ENCODE measurements around the gene OTUD1. TPM values are rescaled to one million over a fixed set of nuclear protein-coding genes. Genes with fewer than 3 reads are reported as not detected.

OTUD1 gene
- total and polyA plus RNA-seq, 2 donors (not counting 1 experiment from before 2014, with no cell fraction given) = 69.0 to 92.8 TPM

DNA sequence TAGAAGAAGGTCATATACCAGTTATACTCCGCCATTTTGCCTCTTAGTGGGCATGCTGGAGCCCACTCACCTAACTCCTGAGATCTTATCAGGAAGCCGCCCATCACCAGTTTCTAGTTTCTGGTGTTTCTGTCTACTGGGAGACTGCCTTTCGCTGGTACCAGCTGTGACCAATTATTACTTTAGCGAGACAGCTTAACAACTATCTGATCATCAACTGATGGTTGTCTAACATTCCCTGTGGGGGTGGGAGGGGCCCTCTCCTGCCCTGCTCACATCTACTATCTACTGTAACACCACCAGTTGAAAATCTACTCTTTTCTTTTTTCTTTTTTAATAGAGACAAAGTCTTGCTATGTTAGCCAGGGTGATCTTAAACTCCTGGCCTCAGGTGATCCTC lies 48.1 kb upstream of the OTUD1 start:
- Histone ChIP-seq H3K27me3 (replicated peaks in 1 of 4; ENCODE audit: control extremely low read depth in 1 of 4, control insufficient read depth in 3 of 4, insufficient read depth in 4 of 4, low read length in 3 of 4) (no peaks in the 10 kb centered on the region), H3K4me3 (ENCODE audit: control extremely low read depth in 1 of 5, extremely low read depth in 1 of 5, insufficient read depth in 1 of 5, low read depth in 2 of 5, low read length in 4 of 5) (no peak overlapping the region), H3K4me1 (ENCODE audit: control insufficient read depth in 2 of 2, insufficient read depth in 2 of 2, low read length in 2 of 2) (no peaks in the 10 kb centered on the region), H3K79me2 (ENCODE audit: control insufficient read depth, insufficient read depth, low read length) (no peaks in the 10 kb centered on the region), H3K4me2 (replicated peaks; ENCODE audit: low read depth, low read length, poor library complexity, severe bottlenecking) (no peak overlapping the region), H3K9me3 (ENCODE audit: control extremely low read depth in 1 of 3, control insufficient read depth in 2 of 3, insufficient read depth in 1 of 3, low read length in 2 of 3) (peaks cover 0 to 3% (median 0%) of the 10 kb centered on the region in 3 donors), H2AFZ (ENCODE audit: insufficient read depth, low read depth, low read length, poor library complexity, severe bottlenecking) (no peak overlapping the region), H3K36me3 (replicated peaks in 1 of 2; ENCODE audit: control extremely low read depth in 1 of 2, control insufficient read depth in 1 of 2, extremely low read depth in 1 of 2, insufficient read depth in 2 of 2, low read length in 1 of 2) (no peaks in the 10 kb centered on the region), H3K9ac (ENCODE audit: low read length) (no peak overlapping the region), H4K20me1 (ENCODE audit: control insufficient read depth, insufficient read depth, low read length, poor library complexity, severe bottlenecking) (no peaks in the 10 kb centered on the region), H3K27ac (ENCODE audit: low read length in 2 of 2) (no peak overlapping the region)
- 96% methylated on average over 2 of the region's 4 CpGs for WGBS (ENCODE audit: insufficient coverage)
- H3K27ac Mint-ChIP-seq = no peak overlapping the region
- intact Hi-C loops (cut with micrococcal nuclease) = no loop called here
- ATAC-seq (ENCODE audit: low read depth) = no peak
- TF ChIP-seq, protein P1, sequence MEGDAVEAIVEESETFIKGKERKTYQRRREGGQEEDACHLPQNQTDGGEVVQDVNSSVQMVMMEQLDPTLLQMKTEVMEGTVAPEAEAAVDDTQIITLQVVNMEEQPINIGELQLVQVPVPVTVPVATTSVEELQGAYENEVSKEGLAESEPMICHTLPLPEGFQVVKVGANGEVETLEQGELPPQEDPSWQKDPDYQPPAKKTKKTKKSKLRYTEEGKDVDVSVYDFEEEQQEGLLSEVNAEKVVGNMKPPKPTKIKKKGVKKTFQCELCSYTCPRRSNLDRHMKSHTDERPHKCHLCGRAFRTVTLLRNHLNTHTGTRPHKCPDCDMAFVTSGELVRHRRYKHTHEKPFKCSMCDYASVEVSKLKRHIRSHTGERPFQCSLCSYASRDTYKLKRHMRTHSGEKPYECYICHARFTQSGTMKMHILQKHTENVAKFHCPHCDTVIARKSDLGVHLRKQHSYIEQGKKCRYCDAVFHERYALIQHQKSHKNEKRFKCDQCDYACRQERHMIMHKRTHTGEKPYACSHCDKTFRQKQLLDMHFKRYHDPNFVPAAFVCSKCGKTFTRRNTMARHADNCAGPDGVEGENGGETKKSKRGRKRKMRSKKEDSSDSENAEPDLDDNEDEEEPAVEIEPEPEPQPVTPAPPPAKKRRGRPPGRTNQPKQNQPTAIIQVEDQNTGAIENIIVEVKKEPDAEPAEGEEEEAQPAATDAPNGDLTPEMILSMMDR (IDR thresholded peaks at IDR 0.05) = no peak
- TF ChIP-seq EZH2 (IDR thresholded peaks at IDR 0.05; ENCODE audit: borderline replicate concordance, insufficient read depth, low read depth, low read length, poor library complexity, severe bottlenecking) = no peak
- no peak overlapping the region for H3K4me3 Mint-ChIP-seq
- no peaks in the 10 kb centered on the region for H3K27me3 Mint-ChIP-seq
- ChIA-PET POLR2A (no interaction called here), CTCF (no interaction called here)
- no peaks in the 10 kb centered on the region for H3K9me3 Mint-ChIP-seq (ENCODE audit: insufficient read depth)
- DNase-seq = no peak
- H3K4me1 Mint-ChIP-seq = no peaks in the 10 kb centered on the region

DNA sequence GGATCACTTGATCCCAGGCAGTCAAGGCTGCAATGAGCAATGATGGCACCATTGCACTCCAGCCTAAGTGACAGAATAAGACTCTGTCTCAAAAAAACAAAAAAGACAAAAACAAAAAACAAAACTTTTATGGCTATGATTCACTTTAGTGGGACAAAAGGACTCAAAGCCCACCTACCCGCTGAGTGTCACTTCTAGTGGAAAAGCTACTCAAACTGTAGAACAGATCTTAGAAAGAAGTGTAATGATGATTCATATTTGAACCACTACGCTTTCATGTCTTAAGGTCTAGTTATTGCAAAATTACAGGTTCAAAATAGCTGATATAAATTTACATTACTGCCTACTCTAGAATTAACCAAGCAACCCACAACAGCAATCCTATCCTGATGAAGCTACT lies 47.1 kb upstream of the OTUD1 start:
- no peak overlapping the region for H3K9ac ChIP-seq (ENCODE audit: low read length)
- no peak overlapping the region for H2AFZ ChIP-seq (ENCODE audit: insufficient read depth, low read depth, low read length, poor library complexity, severe bottlenecking)
- H3K9me3 ChIP-seq (ENCODE audit: control extremely low read depth in 1 of 3, control insufficient read depth in 2 of 3, insufficient read depth in 1 of 3, low read length in 2 of 3) = peaks cover 0 to 3% (median 0%) of the 10 kb centered on the region in 3 donors
- ATAC-seq (ENCODE audit: low read depth) = no peak
- H3K27me3 Mint-ChIP-seq = no peaks in the 10 kb centered on the region
- intact Hi-C loops (cut with micrococcal nuclease) = no loop called here
- no peak overlapping the region for H3K4me3 Mint-ChIP-seq
- H3K27me3 ChIP-seq (replicated peaks in 1 of 4; ENCODE audit: control extremely low read depth in 1 of 4, control insufficient read depth in 3 of 4, insufficient read depth in 4 of 4, low read length in 3 of 4) = no peaks in the 10 kb centered on the region
- TF ChIP-seq, protein P1 (IDR thresholded peaks at IDR 0.05) = no peak
- no peak for TF ChIP-seq EZH2 (IDR thresholded peaks at IDR 0.05; ENCODE audit: borderline replicate concordance, insufficient read depth, low read depth, low read length, poor library complexity, severe bottlenecking)
- no peaks in the 10 kb centered on the region for H3K4me1 ChIP-seq (ENCODE audit: control insufficient read depth in 2 of 2, insufficient read depth in 2 of 2, low read length in 2 of 2)
- no peak for DNase-seq
- WGBS (ENCODE audit: insufficient coverage) = no CpG with 5 or more reads among the region's 2 CpGs
- H3K27ac Mint-ChIP-seq = no peak overlapping the region
- no peaks in the 10 kb centered on the region for H3K36me3 ChIP-seq (replicated peaks in 1 of 2; ENCODE audit: control extremely low read depth in 1 of 2, control insufficient read depth in 1 of 2, extremely low read depth in 1 of 2, insufficient read depth in 2 of 2, low read length in 1 of 2)
- H3K4me1 Mint-ChIP-seq = no peaks in the 10 kb centered on the region
- POLR2A ChIA-PET = no interaction called here
- no peak overlapping the region for H3K27ac ChIP-seq (ENCODE audit: low read length in 2 of 2)
- H3K4me3 ChIP-seq (ENCODE audit: control extremely low read depth in 1 of 5, extremely low read depth in 1 of 5, insufficient read depth in 1 of 5, low read depth in 2 of 5, low read length in 4 of 5) = no peak overlapping the region
- no peaks in the 10 kb centered on the region for H3K9me3 Mint-ChIP-seq (ENCODE audit: insufficient read depth)
- H3K79me2 ChIP-seq (ENCODE audit: control insufficient read depth, insufficient read depth, low read length) = no peaks in the 10 kb centered on the region
- CTCF ChIA-PET = no interaction called here
- no peak overlapping the region for H3K4me2 ChIP-seq (replicated peaks; ENCODE audit: low read depth, low read length, poor library complexity, severe bottlenecking)
- no peaks in the 10 kb centered on the region for H4K20me1 ChIP-seq (ENCODE audit: control insufficient read depth, insufficient read depth, low read length, poor library complexity, severe bottlenecking)
